Amniotic epithelial cell (primary cell): ENCODE data around the gene UBXN10.
A peak's percentile ranks its signal among the peaks of the same experiment; 100 is the strongest.

Experiments used
- DNase-seq: peaks from one replicate; pipeline ENCODE4 v3.0.0-alpha.2; 2010; ENCODE audit warnings: low read depth

The UBXN10 gene

DNA sequence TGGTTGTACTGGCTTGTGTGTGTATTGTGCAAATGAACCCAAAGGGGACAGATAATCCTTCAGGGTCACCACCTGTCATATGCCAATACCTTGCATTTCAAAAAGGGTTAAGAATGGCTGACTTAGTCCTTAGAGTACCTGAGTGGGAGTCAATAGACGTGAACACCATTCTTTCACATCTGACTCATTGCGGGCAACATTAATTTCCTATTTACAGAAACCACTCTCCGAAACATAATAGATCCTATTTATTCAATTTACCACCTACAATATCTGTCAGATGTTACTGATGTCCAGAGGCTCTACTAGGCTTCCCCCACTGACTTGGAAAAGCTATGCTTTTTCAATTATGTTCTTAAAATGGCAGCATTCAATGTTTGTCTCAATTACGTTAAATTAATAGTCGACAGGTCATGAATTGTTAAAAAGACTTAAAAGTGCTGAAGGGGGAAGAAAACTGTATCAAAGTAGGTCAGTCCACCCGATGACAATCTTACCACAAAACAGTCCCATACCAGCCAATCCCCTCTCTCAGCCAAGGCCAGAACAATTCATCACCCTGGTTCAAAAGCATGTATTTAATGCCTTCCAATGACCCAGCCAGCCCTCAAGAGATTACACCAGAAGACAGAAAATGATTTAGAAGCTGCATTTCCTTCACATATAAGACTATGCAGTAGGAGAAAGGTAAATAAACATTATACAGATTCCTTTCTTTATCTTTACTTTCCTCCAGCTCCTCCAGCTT is 49.1 kb downstream of the UBXN10 start:
- peak; percentile 83 for DNase-seq

DNA sequence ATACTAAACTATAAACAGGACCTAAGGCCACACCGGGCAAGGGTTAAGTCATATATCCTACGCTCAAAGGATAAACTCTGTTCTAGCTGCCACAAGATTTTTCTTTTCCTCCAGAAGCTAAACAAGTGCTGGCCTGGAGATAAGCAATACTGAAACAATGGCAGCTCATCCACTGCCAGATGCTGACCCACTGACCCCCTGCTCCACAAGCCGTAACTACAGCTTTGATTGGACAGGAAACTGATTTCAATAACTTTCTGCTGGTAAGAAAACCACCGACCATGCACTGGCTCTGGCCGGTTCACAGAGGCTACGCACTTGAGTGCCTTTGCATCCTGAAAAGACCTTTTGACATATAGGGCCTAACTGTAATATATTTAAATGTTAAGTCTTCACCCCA is 51.8 kb downstream of the UBXN10 start:
- no peak for DNase-seq

DNA sequence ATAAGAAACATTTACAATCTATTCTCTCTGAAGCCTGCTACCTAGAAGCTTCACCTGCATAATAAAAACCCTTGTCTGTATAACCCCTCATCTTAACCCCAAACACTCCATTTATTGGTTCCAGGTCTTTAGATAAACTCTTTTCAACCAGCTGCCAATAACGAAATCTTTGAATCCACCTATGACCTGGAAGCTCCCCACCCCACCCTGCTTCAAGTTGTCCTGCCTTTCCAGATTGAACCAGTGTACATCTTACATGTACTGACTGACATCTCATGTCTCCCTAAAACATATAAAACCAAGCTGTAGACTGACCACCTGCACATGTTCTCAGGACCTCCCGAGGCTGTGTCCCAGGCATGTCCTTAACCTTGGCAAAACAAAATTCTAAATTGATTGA is 54.1 kb downstream of the UBXN10 start:
- no peak for DNase-seq

DNA sequence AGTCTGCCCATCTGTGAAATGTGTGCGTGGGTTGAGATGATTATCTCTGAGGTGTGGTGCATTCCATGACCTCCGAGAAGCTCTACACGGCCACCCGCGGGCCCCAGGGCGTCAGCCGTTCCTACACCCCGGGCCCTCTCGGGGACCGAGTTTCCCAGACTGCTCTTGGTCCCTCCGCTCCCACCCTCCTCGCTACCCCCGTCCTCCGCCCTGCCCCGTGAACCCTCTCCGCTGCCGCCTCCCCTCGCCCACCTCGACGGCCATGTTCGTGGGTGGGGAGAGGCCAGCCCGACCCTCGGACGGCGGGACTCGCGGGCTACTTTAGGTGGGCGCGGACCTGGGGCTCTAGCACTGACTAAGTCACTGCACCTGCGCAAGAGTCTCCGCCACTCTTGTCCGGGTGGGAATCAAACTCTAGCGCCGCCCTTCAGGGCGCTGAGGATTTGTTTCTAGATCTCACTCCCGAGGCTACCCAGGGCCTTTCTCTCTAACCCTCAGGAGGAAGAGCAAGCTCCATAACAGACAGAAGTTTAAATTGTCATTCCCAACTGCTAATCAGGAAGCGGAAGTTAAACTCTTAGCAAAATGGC is 57.1 kb downstream of the UBXN10 start:
- DNase-seq: no peak
